ENCODE measurements around the gene ARMC12. TPM values are rescaled to one million over a fixed set of nuclear protein-coding genes. Genes with fewer than 3 reads are reported as not detected.

ARMC12 gene
- total and polyA plus RNA-seq, 2 of the 13 experiments (the other 11 are each of a cell fraction or from before 2014, with no cell fraction given), result 1.3 TPM; not detected in 1

DNA sequence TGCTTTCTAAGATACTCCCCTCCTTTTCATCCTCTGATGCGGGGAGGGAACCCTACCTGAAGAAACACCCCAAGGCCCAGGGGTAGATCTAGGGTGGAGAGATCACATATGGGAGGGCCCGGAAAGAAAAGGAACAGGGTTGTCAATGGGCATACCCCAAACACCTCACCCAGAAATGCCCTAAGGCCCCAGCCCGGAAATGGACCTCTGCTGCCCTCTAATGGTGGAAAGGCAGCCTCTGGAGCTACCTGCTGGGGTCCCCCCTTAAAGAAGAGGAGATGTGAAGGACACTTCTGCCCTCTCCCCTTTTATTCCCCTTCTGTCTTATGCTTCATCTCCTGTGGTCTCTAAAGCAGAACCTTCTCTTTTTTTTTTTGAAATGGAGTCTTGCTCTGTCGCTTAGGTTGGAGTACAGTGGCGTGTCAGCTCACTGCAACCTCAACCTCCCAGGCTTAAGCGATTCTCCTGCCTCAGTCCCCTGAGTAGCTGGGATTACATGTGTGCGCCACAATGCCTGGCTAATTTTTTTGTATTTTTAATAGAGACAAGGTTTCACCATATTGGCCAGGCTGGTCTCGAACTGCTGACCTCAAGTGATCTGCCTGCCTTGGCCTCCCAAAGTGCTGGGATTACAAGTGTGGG, 458 bp upstream of the ARMC12 start (continued):
- TF ChIP-seq NPAS2 (CRISPR knock-in tag; IDR thresholded peaks at IDR 0.05; ENCODE audit: borderline replicate concordance), result no peak
- no peak for TF ChIP-seq ZNF550 (CRISPR knock-in tag; IDR thresholded peaks at IDR 0.05; ENCODE audit: borderline replicate concordance)
- no peak for TF ChIP-seq ZNF205 (CRISPR knock-in tag; IDR thresholded peaks at IDR 0.05)
- TF ChIP-seq TCF12 (IDR thresholded peaks at IDR 0.05), result no peak
- no peak for TF ChIP-seq TCF12 (CRISPR knock-in tag; IDR thresholded peaks at IDR 0.05)
- no peak for TF ChIP-seq SRSF1 (optimal IDR thresholded peaks at IDR 0.05; ENCODE audit: low read depth, low read length)
- TF ChIP-seq ZNF883 (CRISPR knock-in tag; IDR thresholded peaks at IDR 0.05; ENCODE audit: not compliant biosample characterization), result peak; percentile 39
- TF ChIP-seq, protein P1, sequence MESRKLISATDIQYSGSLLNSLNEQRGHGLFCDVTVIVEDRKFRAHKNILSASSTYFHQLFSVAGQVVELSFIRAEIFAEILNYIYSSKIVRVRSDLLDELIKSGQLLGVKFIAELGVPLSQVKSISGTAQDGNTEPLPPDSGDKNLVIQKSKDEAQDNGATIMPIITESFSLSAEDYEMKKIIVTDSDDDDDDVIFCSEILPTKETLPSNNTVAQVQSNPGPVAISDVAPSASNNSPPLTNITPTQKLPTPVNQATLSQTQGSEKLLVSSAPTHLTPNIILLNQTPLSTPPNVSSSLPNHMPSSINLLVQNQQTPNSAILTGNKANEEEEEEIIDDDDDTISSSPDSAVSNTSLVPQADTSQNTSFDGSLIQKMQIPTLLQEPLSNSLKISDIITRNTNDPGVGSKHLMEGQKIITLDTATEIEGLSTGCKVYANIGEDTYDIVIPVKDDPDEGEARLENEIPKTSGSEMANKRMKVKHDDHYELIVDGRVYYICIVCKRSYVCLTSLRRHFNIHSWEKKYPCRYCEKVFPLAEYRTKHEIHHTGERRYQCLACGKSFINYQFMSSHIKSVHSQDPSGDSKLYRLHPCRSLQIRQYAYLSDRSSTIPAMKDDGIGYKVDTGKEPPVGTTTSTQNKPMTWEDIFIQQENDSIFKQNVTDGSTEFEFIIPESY (CRISPR knock-in tag; IDR thresholded peaks at IDR 0.05), result peak; percentile 62
- no peak for TF ChIP-seq SRY (CRISPR knock-in tag; IDR thresholded peaks at IDR 0.05)
- TF ChIP-seq, protein P2, sequence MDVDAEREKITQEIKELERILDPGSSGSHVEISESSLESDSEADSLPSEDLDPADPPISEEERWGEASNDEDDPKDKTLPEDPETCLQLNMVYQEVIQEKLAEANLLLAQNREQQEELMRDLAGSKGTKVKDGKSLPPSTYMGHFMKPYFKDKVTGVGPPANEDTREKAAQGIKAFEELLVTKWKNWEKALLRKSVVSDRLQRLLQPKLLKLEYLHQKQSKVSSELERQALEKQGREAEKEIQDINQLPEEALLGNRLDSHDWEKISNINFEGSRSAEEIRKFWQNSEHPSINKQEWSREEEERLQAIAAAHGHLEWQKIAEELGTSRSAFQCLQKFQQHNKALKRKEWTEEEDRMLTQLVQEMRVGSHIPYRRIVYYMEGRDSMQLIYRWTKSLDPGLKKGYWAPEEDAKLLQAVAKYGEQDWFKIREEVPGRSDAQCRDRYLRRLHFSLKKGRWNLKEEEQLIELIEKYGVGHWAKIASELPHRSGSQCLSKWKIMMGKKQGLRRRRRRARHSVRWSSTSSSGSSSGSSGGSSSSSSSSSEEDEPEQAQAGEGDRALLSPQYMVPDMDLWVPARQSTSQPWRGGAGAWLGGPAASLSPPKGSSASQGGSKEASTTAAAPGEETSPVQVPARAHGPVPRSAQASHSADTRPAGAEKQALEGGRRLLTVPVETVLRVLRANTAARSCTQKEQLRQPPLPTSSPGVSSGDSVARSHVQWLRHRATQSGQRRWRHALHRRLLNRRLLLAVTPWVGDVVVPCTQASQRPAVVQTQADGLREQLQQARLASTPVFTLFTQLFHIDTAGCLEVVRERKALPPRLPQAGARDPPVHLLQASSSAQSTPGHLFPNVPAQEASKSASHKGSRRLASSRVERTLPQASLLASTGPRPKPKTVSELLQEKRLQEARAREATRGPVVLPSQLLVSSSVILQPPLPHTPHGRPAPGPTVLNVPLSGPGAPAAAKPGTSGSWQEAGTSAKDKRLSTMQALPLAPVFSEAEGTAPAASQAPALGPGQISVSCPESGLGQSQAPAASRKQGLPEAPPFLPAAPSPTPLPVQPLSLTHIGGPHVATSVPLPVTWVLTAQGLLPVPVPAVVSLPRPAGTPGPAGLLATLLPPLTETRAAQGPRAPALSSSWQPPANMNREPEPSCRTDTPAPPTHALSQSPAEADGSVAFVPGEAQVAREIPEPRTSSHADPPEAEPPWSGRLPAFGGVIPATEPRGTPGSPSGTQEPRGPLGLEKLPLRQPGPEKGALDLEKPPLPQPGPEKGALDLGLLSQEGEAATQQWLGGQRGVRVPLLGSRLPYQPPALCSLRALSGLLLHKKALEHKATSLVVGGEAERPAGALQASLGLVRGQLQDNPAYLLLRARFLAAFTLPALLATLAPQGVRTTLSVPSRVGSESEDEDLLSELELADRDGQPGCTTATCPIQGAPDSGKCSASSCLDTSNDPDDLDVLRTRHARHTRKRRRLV (CRISPR knock-in tag; IDR thresholded peaks at IDR 0.05), result no peak
- no peak for TF ChIP-seq NCOA5 (CRISPR knock-in tag; IDR thresholded peaks at IDR 0.05)
- TF ChIP-seq CBX2 (IDR thresholded peaks at IDR 0.05; ENCODE audit: low read depth, low read length), result no peak
- TF ChIP-seq CBX2 (CRISPR knock-in tag; IDR thresholded peaks at IDR 0.05; ENCODE audit: low read depth), result no peak
- no peak for TF ChIP-seq ZNF24 (IDR thresholded peaks at IDR 0.05)
- TF ChIP-seq FIP1L1 (IDR thresholded peaks at IDR 0.05; ENCODE audit: borderline replicate concordance, insufficient read depth, low read depth, low read length), result no peak
- TF ChIP-seq, protein P3, sequence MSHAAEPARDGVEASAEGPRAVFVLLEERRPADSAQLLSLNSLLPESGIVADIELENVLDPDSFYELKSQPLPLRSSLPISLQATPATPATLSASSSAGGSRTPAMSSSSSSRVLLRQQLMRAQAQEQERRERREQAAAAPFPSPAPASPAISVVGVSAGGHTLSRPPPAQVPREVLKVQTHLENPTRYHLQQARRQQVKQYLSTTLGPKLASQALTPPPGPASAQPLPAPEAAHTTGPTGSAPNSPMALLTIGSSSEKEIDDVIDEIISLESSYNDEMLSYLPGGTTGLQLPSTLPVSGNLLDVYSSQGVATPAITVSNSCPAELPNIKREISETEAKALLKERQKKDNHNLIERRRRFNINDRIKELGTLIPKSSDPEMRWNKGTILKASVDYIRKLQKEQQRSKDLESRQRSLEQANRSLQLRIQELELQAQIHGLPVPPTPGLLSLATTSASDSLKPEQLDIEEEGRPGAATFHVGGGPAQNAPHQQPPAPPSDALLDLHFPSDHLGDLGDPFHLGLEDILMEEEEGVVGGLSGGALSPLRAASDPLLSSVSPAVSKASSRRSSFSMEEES (CRISPR knock-in tag; IDR thresholded peaks at IDR 0.05), result 0 out of 2 replicates have a peak, but pooled peaks have one; percentile 11
- no peak for TF ChIP-seq ZNF572 (CRISPR knock-in tag; IDR thresholded peaks at IDR 0.05)
- TF ChIP-seq RBFOX2 (IDR thresholded peaks at IDR 0.05; ENCODE audit: low read depth, low read length), result no peak
- TF ChIP-seq, protein P4, sequence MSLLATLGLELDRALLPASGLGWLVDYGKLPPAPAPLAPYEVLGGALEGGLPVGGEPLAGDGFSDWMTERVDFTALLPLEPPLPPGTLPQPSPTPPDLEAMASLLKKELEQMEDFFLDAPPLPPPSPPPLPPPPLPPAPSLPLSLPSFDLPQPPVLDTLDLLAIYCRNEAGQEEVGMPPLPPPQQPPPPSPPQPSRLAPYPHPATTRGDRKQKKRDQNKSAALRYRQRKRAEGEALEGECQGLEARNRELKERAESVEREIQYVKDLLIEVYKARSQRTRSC (CRISPR knock-in tag; IDR thresholded peaks at IDR 0.05; ENCODE audit: low read depth), result no peak
- no peak for TF ChIP-seq ASH2L (IDR thresholded peaks at IDR 0.05; ENCODE audit: insufficient read length, low read depth, low read length)
- peak; percentile 51; the same call in 1 of the 2 replicates for TF ChIP-seq ETV5 (CRISPR knock-in tag; IDR thresholded peaks at IDR 0.05; ENCODE audit: borderline replicate concordance)

Data from HepG2 (cell line).